SK-N-MC (cell line): ENCODE data around the gene TTC22.
A peak's percentile ranks its signal among the peaks of the same experiment; 100 is the strongest.

Source experiments
- DNase-seq: peaks from one replicate; pipeline ENCODE4 v3.0.0-alpha.2; 2011; ENCODE audit warnings: low read depth, low spot score
- H3K27ac ChIP-seq: fragments of 200-600 bp; sonication (generic); 2 replicates; pipeline ENCODE4 v1.5.1; 2016; ENCODE audit warnings: mixed run types
- H3K36me3 ChIP-seq: fragments of 200-600 bp; sonication (generic); 2 replicates; pipeline ENCODE4 v1.6.1; 2017; ENCODE audit warnings: antibody characterized with exemption, low read length, mixed read lengths; ENCODE audit not compliant: insufficient read depth
- H3K4me3 ChIP-seq: fragments of 200-600 bp; sonication (generic); 2 replicates; pipeline ENCODE4 v1.5.1; 2016
- H3K9ac ChIP-seq: fragments of 200-600 bp; sonication (generic); 2 replicates; pipeline ENCODE4 v1.8.0; 2017; ENCODE audit warnings: mixed run types, mixed read lengths; ENCODE audit not compliant: insufficient read length
- H3K9me3 ChIP-seq: fragments of 200-600 bp; sonication (generic); 2 replicates; pipeline ENCODE4 v1.6.1; 2017; ENCODE audit warnings: low read depth, mild to moderate bottlenecking, antibody characterized with exemption, low read length, moderate library complexity, mixed read lengths
- EZH2 ChIP-seq: fragments of 200-600 bp; sonication (generic); IDR thresholded peaks from one replicate; pipeline ENCODE4 v1.6.1; 2017; ENCODE audit warnings: antibody characterized with exemption
- FOXP2 ChIP-seq: optimal IDR thresholded peaks from 2 replicates; pipeline ENCODE3; 2011; ENCODE audit warnings: mild to moderate bottlenecking, moderate library complexity; ENCODE audit not compliant: insufficient read depth; ENCODE audit errors: extremely low read length, control extremely low read depth
- POLR2AphosphoS5 ChIP-seq: IDR thresholded peaks from 2 replicates; pipeline ENCODE4 v1.6.1; 2012; ENCODE audit warnings: mild to moderate bottlenecking, low read depth, low read length, borderline replicate concordance

The TTC22 gene

DNA sequence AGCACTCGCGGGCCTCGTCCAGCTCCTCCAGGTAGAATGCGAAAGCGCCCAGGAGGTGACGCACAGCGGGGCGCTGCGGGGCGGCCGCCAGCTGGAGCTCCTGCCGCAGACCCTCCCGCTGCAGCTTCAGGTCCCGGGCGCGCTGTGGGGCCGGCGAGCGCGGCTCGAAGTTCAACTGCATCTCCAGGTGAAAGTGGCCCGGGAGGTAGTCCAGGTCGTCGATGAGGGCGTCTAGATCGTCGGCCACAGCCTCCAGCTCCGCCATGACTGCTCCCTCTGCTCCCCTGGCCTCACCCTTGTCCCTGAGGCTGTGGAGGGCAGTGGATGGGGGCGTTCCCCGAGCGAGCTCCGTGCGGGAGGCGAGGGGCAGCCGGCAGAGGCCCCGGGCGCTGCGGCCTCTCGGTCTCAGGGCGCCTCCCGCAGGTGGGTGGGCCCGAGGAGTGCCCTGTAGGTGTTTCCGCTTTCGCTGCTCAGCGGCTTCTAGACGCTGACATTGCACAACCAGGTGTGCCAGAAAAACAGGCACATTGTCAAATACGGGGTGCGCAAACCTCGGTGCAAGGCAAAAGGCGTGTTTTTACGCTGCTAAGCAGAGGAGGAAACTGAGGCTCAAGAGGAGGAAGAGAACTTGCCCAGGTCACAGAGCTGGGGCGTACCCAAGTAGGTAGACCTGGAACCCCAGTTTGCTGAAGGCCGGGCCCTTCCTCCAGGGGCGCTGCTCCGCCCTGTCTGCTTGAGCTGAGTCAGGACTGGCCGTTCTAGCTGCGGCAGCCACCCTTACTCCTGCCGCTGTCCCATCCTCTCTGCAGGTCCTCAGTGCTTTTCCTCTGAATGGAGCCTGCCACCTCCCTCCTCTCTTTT, at the start of gene TTC22:
Gene TTC22, minus strand, starts transcription at position 425 of the 861 bp plus-strand sequence. Its CDS starts 160 bp downstream, at position 265.
- TF ChIP-seq POLR2AphosphoS5 (no peak), EZH2 (no peak), FOXP2 (no peak)
- H3K36me3 ChIP-seq = no peaks in the 10 kb centered on the region
- no peak within 1 kb of the TSS for H3K4me3 ChIP-seq
- H3K9me3 ChIP-seq = no peaks in the 10 kb centered on the region
- no peak within 1 kb of the TSS for H3K27ac ChIP-seq
- no peak within 1 kb of the TSS for H3K9ac ChIP-seq
- DNase-seq = no peak

DNA sequence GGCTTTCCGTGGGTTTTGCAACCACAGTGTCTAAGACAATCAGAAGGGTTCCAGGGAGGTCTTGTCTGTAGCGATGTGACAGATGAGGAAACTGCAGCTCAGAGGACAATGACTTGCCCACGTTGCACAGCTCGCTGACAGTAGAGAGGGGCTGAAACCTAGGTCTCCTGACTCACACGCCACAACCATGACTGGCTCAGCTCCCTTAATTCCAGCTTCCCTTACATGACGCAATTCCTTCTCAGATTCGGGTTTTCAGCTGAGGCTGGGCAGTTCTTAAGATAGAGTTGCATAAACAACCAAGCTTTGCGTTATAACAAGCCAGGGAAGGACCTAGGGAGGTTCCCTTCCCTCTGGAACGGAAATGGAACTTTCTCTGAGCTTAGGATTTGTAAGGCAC, 49.6 kb upstream of the TTC22 start:
- no peak for DNase-seq
- no peak overlapping the region for H3K9ac ChIP-seq
- no peaks in the 10 kb centered on the region for H3K9me3 ChIP-seq
- peaks cover 66% of the 10 kb centered on the region for H3K36me3 ChIP-seq
- H3K27ac ChIP-seq = no peak overlapping the region
- H3K4me3 ChIP-seq = no peak overlapping the region
- no peak for TF ChIP-seq EZH2
- TF ChIP-seq POLR2AphosphoS5 = no peak
- TF ChIP-seq FOXP2 = no peak

DNA sequence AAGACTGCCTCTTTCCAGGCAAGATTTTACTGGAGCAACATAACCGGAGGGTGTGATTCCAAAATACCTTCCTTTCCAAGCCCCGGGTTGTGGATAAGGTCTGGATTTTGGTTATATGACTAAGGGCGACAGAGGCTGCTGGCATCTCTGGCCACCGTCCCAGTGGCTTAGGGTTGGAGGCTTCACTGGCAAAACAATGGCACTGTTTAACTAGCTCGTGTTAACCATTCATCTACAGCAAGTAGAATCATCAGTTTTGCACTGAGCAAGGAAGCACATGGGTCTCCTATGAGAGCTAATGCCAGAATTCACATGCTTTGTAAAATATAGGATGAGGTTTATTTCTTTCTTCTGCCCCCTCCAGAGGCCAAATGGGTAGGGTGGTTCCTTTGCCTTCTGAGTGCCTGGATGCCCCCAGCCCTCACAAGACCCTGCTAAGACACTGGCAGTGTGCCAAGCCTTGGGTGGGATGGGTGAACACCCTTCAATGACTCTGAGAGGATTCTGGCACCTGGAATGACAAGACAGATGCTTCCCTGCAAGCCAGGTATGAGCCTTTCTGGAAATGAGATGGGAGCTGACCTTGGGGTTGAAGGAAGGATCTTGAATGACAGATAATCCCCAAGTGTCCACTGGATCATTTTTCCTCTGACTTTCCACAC, 49.1 kb upstream of the TTC22 start:
- Histone ChIP-seq H3K4me3 (no peak overlapping the region), H3K27ac (no peak overlapping the region), H3K9me3 (no peaks in the 10 kb centered on the region), H3K36me3 (peaks cover 61% of the 10 kb centered on the region), H3K9ac (no peak overlapping the region)
- TF ChIP-seq POLR2AphosphoS5 (no peak), EZH2 (no peak), FOXP2 (no peak)
- DNase-seq = no peak

DNA sequence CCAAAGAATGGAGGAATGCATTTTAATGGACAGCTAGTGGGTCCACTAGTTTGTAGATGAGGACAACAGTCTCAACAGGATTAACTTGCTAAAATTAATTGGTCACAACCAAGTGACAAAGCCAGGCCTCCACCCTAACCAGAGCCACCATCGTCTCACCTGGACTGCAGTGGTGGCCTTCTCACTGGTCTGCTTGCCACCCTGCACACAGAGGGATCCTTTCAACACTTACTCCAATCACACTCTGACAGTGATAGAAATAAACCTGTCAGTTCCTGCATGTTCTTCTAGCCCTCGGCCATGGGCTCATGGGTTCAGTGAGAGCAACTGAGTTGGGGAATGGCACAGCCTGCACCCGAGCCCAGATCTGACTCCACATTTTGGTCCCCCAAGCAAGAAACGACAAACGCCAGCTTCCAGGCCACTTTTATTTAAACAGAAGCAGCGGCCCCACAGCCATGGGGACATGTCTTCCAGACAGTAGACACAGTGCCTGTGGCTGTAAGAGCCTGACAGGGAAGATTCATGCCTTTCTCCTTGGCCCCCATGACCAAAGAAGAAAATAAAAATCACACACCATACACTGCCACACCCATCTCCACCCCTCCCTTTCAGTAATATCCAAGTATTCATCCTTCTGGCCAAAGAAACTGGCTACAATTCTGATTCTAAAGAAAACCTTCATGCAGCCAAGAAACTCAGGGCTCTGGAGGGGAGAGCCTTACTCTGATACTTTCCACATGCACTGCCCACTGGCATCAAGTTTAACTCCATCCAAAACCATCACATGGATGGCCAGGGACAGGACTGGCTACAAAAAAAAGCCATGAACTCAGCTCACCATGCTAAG, 48.3 kb upstream of the TTC22 start:
- no peak overlapping the region for H3K27ac ChIP-seq
- TF ChIP-seq FOXP2 (no peak), POLR2AphosphoS5 (no peak), EZH2 (no peak)
- H3K4me3 ChIP-seq = no peak overlapping the region
- H3K36me3 ChIP-seq = peaks cover 57% of the 10 kb centered on the region
- no peak for DNase-seq
- no peak overlapping the region for H3K9ac ChIP-seq
- H3K9me3 ChIP-seq = no peaks in the 10 kb centered on the region

DNA sequence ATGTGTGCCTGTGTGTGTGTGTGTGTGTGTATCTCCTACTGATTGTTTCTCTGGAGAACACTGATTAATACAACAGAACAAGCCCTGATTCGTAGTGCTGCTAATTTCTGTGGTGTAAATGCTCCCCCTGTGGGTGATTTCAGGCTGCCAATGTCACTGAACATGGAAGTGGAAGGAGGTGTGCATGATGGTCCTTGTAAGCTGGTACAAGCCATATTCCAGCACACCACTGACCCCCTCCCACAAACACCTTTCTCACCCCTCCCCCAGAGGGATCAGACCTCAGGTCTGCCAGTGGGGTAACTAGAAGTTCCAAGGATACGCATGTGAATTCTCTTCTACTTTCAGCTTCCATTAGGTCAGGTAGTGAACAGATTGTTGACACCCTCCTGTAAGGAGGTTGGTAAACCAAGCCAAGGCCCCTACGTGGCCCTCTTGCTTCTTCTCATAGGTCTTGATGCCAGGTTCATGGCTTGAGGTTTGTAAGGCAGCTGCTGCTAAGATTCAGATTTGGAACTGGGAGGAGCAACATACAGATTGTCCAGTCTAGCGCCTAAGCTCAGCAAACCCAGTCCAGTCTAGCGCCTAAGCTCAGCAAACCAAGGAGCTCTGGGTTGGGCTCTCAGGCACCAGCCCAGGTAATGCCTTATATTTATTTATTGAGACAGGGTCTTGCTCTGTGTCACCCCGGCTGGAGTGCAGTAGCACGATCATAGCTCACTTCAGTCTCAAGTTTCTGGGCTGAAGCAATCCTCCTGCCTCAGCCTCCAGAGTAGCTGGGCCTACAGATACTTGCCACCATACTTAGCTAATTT, 47.2 kb upstream of the TTC22 start:
- no peak for DNase-seq
- Histone ChIP-seq H3K9me3 (no peaks in the 10 kb centered on the region), H3K9ac (no peak overlapping the region), H3K36me3 (peaks cover 46% of the 10 kb centered on the region), H3K27ac (no peak overlapping the region), H3K4me3 (no peak overlapping the region)
- no peak for TF ChIP-seq FOXP2
- TF ChIP-seq POLR2AphosphoS5 = no peak
- no peak for TF ChIP-seq EZH2

DNA sequence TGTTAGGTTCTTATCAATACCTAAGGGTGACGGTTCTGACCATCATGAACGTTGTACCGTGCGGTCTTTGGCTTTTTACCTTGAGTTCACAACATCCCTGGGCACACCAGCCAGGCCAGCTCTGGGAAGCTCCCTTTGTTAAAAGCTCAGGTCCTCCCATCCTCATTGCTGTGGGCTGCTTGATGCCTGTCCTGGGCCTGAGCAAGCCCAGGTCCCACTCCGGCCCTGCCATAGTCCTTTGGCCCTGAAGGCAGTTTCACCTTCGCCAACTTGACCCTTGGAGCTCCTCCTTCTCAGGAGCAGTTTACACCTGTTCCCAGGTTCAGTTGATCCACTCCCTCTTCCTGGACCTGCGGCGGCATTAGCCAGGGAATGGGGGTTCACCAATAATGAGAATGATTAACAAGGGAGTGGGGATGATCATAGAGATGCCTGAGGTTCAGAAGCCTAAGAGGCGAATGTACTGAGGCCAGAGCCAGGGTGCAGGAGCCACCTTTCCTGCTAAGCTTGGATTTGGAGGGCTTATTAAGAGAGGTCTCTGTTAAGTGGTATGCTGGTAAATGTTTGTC, 45.7 kb upstream of the TTC22 start:
- Histone ChIP-seq H3K9me3 (no peaks in the 10 kb centered on the region), H3K9ac (no peak overlapping the region), H3K4me3 (no peak overlapping the region), H3K27ac (no peak overlapping the region), H3K36me3 (peaks cover 31% of the 10 kb centered on the region)
- TF ChIP-seq FOXP2 (no peak), POLR2AphosphoS5 (no peak)
- no peak for DNase-seq

DNA sequence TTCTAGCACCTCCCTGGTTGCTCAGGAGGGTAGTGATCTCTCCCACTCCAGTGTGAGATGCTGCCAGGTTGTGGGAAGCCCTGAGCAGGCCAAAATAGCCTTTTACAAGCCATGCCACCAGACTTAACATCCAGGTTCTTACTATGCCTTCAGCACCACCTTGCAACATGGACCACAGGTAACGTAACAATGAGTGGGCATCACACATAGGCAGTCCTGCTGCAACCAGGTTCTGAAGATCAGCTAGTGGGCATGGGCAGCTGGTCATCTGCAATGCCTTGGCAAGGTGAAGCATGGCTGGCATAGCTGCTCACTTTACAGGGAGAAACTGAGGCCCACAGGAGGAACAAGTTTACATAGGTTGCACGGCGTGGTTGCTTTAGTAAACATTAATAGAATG, 45.2 kb upstream of the TTC22 start:
- no peak for DNase-seq
- no peaks in the 10 kb centered on the region for H3K9me3 ChIP-seq
- no peak for TF ChIP-seq EZH2
- no peak for TF ChIP-seq POLR2AphosphoS5
- TF ChIP-seq FOXP2 = no peak
- peaks cover 26% of the 10 kb centered on the region for H3K36me3 ChIP-seq
- no peak overlapping the region for H3K9ac ChIP-seq
- no peak overlapping the region for H3K27ac ChIP-seq
- H3K4me3 ChIP-seq = no peak overlapping the region

DNA sequence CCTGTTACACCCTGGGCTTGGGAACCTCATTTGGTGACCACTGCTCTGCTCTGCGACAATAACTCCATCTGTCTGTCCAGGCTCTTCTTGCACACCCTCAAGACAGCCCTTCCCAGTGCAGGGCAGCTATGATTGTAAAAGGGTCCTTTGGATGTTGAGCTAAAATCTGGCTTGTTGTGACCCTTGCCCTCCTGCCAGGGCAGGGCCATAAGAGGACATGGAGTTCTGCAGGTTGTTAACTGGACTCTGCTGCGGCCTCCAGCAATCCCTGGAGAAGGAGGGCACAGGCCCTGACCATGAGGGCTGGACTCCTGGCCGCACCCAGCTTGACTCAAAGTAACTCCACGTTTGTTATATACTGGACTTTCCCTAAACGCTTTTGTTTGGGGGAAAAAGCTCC, 44.6 kb upstream of the TTC22 start:
- Histone ChIP-seq H3K4me3 (no peak overlapping the region), H3K9ac (no peak overlapping the region), H3K9me3 (no peaks in the 10 kb centered on the region), H3K27ac (no peak overlapping the region), H3K36me3 (peaks cover 21% of the 10 kb centered on the region)
- 0 out of 2 replicates have a peak, but pooled peaks have one; percentile 4 for TF ChIP-seq POLR2AphosphoS5
- no peak for TF ChIP-seq FOXP2
- TF ChIP-seq EZH2 = no peak
- DNase-seq = no peak
